NCI-H1417 treated with DMSO at 0.1 percent for 48 hours (cell line): ENCODE data around the gene TMEM184A.
A peak's percentile ranks its signal among the peaks of the same experiment; 100 is the strongest.

Source experiments
- DNase-seq: peaks from one replicate; lab custom pipeline; 2025; lab: John Stamatoyannopoulos, UW

The TMEM184A gene

GRCh38 chr7:1555813-1556543 lies at the start of gene TMEM184A:
TMEM184A (minus strand) TSS chr7:1556205; CDS start chr7:1555484, 721 bp downstream.
- DNase-seq = peak; percentile 83

GRCh38 chr7:1604383-1604782 lies 48.4 kb upstream of the TMEM184A start:
- DNase-seq = no peak

GRCh38 chr7:1603346-1604225 lies 47.6 kb upstream of the TMEM184A start:
- no peak for DNase-seq

GRCh38 chr7:1602386-1602785 lies 46.4 kb upstream of the TMEM184A start:
- DNase-seq = no peak

- DNase-seq = no peak
Observed at GRCh38 chr7:1601956-1602355, 46.0 kb upstream of the TMEM184A start.

- no peak for DNase-seq
Observed at GRCh38 chr7:1599640-1600395, 43.8 kb upstream of the TMEM184A start.

GRCh38 chr7:1598961-1599639 lies 43.1 kb upstream of the TMEM184A start:
- no peak for DNase-seq

- DNase-seq = no peak
Observed at GRCh38 chr7:1598286-1598685, 42.3 kb upstream of the TMEM184A start.

- no peak for DNase-seq
Observed at GRCh38 chr7:1597791-1598190, 41.8 kb upstream of the TMEM184A start.

- no peak for DNase-seq
Observed at GRCh38 chr7:1597066-1597760, 41.2 kb upstream of the TMEM184A start.

- DNase-seq = no peak
Observed at GRCh38 chr7:1596181-1597043, 40.4 kb upstream of the TMEM184A start.

- no peak for DNase-seq
Observed at GRCh38 chr7:1595636-1596035, 39.6 kb upstream of the TMEM184A start.

- DNase-seq = no peak
Observed at GRCh38 chr7:1595027-1595426, 39.0 kb upstream of the TMEM184A start.

- DNase-seq = no peak
Observed at GRCh38 chr7:1593904-1594421, 38.0 kb upstream of the TMEM184A start.

- DNase-seq = no peak
Observed at GRCh38 chr7:1593091-1593866, 37.3 kb upstream of the TMEM184A start.

GRCh38 chr7:1592299-1592871 lies 36.4 kb upstream of the TMEM184A start:
- DNase-seq = no peak

GRCh38 chr7:1591876-1592275 lies 35.9 kb upstream of the TMEM184A start:
- no peak for DNase-seq

- no peak for DNase-seq
Observed at GRCh38 chr7:1591396-1591795, 35.4 kb upstream of the TMEM184A start.

- DNase-seq = no peak
Observed at GRCh38 chr7:1590887-1591286, 34.9 kb upstream of the TMEM184A start.
